SKM-1 (cell line): ENCODE results near the gene MYO18B.
"Not testable (repeated sequence)": the region's sequence is repeated elsewhere in the genome, so short reads cannot be mapped to it uniquely, and the experiment has no call there.

Experiments
- DNase-seq: peaks from one replicate; lab custom pipeline; 2025; ENCODE audit not compliant: unreplicated experiment; lab: John Stamatoyannopoulos, UW

Gene MYO18B, protein sequence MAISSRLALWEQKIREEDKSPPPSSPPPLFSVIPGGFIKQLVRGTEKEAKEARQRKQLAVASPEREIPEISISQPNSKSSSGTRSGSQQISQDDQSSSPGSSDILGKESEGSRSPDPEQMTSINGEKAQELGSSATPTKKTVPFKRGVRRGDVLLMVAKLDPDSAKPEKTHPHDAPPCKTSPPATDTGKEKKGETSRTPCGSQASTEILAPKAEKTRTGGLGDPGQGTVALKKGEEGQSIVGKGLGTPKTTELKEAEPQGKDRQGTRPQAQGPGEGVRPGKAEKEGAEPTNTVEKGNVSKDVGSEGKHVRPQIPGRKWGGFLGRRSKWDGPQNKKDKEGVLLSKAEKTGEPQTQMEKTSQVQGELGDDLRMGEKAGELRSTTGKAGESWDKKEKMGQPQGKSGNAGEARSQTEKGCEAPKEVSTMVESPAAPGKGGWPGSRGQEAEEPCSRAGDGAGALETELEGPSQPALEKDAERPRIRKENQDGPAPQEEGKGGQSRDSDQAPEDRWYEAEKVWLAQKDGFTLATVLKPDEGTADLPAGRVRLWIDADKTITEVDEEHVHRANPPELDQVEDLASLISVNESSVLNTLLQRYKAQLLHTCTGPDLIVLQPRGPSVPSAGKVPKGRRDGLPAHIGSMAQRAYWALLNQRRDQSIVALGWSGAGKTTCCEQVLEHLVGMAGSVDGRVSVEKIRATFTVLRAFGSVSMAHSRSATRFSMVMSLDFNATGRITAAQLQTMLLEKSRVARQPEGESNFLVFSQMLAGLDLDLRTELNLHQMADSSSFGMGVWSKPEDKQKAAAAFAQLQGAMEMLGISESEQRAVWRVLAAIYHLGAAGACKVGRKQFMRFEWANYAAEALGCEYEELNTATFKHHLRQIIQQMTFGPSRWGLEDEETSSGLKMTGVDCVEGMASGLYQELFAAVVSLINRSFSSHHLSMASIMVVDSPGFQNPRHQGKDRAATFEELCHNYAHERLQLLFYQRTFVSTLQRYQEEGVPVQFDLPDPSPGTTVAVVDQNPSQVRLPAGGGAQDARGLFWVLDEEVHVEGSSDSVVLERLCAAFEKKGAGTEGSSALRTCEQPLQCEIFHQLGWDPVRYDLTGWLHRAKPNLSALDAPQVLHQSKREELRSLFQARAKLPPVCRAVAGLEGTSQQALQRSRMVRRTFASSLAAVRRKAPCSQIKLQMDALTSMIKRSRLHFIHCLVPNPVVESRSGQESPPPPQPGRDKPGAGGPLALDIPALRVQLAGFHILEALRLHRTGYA (N-terminal part only)

DNA sequence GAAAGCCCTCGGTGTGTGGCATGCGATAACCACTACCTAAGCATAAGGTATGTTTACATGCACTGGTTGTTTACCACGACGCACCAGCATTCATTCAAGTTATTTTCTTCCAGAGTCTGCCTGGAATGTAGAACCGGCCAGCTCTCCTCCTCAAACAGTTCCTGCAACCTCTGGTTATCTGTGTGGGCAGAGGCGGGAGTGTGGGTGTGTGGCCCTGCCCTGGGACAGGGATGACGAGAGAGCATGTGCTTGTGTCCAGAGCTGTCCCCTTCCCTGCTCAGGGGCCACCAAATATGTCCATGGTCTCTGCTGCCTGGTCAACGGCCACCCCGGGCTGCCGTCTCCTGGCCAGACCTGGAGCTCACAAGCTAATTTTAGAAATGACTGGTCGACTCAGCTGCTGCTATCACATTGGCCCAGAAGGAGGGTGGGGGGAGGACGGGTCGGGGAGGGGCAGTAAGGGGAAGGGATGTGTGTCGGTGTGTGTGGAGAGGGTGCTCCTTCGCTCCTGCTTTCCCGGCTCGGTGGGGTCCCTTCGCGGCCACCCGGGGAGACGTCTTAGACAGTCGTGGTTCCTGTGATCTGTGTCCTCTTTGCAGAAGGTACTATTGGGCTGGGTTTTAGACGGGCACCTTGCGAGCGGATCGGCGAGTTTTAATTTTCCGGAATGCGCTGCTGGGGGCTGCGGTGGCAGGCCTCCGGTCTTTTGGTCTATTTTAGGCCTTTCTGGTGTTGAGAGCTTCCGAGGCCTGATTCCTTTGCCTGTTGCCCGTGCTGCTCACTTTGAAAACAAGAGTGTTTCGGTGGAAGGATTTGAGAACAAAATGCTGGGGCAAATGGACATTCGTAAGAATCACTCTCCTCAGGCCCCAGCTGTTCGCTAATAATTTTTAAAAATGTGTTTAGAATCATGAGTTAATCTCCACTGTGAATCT, at the start of gene MYO18B:
MYO18B (plus strand) TSS at position 497 of the 935 bp plus-strand sequence. CDS start 18,905 bp downstream, outside the sequence.
- no peak for DNase-seq

DNA sequence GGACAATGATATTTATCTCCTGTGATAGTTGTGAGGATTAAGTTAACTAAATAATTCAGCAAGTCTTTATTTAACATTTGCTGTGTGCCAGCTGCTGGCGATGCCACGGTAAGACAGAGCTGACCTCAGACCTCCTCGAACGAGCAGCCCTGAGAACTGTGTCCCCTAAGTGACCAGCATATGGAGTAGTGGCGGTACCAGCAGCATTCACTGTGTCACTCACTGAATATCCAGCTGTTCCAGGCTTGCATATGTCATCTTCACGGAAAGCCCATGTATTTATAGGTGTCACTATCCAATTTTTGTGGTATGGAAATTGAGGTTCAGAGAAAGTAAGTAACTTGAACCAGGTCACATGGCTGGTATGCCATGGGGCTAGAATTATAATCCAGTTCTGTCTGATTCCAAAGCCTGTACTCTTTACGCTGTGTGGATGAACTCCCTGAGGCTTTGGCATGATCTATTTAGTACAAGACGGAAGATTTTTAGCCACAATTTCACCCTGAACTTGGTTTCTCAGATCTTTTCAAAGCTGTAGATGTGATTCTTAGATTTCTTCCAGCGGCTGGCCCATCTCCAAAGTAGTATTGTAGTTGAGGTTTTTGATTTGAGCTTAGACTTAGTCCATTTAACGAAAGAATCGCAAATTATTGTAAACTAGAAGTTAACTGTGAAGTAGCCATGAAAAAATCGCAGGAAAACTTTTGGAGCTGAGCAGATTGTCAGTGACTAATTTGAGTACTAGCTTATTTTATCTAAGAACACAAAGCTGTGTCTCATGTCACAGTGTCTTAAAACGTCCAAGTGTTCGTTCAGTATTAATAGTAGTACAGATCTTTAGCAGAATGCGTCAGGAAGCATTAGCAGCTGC, 49.4 kb upstream of the MYO18B start:
- DNase-seq, result no peak

DNA sequence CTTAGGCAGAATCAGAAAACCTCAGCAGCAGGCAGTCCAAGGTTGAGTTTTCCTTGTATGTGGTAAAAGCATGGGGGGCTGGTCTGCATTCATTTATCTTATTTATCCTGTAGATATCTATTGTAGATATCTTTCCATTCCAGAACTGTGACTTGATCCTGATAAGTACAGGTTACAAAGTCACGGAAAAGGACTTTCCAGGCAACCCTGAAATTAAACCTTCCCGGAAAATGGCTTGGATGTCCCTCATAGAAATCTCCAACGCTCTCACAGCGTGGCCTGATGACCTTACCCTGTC, 48.8 kb upstream of the MYO18B start:
- DNase-seq, result no peak

DNA sequence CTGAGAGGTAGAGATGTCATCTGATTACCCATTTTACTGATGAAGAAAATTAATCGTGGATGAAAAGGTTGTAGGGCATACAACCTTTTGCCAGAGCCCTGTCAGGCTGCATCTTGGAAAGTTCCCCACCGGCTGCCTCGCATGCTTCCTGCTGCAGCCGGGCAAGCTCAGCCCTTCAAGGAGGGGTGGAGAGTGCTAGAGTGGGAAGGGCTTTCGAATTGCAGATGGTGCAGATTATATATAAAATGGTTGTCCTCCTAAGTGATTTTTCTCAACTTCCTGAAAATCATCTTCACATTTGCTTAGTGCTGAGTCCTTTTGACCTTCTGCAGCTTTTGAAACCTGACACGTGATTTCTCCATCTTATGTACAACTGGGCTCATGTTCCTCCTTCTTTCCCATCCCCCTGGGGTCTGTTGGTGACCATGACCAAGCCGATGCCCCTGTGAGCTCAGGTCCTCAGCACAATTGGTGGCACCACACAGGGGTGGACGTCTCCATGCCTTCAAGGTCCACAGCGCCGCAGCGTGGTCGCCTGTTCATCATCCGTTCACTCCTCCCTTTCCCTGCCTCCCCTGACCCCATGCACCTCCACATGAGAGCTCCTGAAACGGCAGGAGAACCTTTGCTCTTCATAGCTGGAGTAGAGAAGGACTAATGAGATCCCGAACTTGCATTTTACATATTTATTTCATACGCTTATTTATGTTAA, 47.6 kb upstream of the MYO18B start:
- DNase-seq, result no peak

DNA sequence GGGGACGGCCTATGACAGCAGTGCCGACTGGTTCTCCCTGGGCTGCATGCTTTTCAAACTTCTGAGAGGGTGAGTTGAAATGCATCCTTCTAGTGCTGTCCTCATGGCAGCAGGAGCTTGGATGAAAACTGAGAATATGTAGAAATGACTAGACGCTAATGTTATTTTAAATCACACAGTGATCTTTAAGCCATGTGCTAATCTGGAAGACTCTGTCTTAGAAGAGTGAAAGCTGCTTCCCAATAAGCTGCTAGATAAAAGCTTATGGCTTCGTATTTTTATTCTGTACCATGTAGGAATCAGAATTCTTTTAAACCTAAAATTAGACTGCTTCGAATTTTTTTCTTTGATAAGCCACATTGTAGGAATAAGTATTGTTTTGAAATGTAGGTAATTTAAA, 46.8 kb upstream of the MYO18B start:
- no peak for DNase-seq

DNA sequence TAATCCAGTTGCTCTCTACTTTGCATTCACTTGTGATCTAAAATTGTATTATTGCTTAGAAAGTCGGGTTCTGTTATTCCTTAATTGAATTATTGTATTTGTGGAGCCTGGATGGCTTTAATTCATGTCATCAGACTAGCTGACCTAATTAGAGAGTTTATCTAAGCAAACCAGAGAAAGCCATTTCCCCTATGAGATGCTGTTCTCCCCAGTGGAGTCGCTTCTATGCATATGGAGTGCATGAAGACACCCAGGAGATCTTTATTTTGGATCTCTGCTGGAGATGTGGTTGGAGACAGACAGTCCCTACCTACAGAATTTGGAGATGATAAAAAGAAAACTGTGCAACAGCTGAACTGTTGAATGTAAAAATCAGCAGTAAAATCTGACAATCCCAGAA, 45.2 kb upstream of the MYO18B start:
- no peak for DNase-seq

DNA sequence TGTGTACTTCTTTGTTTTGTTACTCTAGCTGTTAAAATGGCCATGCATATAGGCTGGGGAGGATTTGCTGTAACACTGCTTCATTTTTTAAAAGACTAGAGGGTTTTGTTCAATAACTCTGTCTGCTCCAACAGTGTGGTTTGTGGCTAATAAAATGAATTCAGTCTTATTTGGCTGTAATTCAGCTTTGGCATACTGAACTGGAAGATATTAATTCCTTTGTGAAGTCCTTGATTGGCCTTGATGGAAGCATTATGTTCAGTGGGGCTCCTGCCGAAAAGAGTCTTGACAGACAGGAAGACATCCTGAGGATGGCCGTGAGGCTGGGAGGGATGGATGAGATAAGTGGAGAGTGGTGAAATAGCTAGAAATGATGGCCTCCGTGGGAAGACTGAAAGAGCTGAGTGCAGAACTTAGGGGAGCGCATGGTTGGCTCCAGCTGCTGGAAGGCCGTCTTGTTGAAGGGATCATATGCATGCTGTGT, 44.8 kb upstream of the MYO18B start:
- no peak for DNase-seq

DNA sequence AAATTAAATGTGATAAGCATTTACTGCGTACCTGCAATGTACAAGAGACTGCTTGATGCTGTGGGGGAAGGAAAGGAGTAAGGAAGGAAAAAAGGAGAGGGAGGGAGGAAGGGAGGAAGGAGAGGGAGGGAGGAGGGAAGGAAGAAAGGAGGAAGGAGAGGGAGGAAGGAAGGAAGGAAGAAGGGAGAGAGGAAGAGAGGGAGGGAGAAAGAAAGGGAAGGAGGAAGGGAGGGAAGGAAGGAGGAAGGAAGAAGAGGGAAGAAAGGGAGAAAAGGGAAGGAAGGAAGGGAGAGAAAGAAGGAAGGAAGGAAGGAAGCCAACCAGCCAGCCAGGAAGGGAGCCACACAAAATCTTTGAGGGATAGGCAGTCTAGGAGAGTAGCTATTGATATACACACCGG, 44.0 kb upstream of the MYO18B start:
- DNase-seq, result no peak

DNA sequence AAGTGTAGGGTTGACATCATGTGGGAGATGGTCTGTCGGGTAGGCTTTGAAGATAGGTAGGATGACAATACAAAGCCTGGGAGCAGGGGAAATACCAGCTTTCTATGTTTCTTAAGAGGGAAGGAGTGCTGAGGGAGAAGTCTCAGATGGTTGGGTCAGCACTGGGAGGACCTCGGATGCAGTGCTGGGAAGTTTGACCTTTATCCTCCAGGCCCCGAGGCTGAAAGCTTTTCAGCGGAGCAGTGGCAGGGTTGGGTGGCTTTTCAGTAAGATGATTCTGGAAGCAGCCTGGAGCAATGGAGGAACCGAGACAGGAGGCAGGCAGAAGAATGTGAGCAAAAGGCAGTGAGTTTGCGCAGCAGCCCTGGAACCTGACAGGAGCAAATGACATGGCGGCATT, 43.5 kb upstream of the MYO18B start:
- DNase-seq, result no peak

DNA sequence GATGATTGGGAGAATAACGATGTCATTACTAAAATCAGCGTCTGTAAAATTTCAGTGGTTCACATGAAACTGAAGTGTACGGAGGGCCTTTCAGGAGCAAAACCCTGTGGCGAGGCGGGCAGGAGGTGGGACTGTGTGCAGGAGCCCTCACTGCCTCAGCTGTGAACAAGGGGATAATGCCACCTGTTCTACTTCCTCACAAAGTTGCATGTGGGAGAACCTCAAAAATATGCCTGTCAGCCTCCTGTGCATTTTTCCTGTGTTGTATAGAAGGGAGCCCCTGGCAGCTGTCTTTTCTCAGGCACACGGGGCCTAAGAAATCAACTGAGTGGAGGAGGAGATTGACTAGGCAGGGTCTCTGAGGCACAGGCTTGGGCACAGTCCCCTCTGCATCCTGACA, 43.0 kb upstream of the MYO18B start:
- no peak for DNase-seq

DNA sequence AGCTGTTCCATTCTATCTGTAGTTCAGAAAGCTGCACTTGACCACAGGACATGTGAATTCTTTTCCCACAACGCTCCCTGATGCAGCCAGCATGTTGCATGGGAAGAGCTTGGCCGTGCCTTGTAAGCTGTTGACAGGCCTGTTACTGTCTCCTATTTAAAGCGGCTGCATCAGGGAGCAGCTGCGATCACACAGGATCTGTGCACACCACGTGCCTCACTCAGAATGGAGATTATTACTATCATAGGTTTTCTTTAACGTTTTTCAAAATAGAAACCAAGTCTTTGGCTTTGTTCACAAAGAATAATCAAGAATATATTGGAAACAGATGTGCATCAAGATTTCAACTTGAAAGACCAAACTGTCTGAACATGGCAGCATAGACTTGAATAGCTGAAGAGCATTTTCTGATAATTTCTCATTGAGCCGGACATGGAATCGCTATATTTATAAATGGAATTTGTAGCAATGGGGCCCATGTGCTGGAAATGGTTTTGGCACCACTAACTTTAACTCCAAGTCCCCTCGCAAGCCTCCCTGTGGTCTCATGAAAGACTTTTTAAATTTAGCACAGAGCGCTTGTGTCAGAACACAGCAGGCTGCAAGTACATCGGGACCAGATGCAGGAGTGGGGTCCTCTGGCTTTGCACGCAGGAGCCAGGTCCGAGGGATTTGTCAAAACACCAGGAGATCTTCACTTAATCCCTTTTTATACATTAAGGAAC, 40.8 kb upstream of the MYO18B start:
- no peak for DNase-seq

DNA sequence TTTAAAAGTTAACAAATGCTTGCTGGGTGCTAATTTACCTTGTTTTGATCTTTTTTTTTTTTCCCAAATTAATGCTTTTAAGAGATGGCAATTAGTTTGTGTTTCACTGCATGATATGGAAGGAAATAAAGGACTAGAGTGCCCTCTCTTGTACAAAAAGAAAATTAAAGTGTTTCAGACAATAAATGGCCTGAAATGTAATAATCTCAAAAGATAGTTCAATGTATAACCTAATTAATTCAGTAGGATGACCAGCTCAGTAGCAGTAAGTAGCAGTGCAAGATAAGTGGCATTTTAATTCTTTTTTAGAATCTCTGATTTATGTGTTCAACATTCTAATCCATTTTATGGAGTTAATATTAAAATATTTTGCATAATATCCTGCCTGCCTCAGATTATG, 39.9 kb upstream of the MYO18B start:
- no peak for DNase-seq

DNA sequence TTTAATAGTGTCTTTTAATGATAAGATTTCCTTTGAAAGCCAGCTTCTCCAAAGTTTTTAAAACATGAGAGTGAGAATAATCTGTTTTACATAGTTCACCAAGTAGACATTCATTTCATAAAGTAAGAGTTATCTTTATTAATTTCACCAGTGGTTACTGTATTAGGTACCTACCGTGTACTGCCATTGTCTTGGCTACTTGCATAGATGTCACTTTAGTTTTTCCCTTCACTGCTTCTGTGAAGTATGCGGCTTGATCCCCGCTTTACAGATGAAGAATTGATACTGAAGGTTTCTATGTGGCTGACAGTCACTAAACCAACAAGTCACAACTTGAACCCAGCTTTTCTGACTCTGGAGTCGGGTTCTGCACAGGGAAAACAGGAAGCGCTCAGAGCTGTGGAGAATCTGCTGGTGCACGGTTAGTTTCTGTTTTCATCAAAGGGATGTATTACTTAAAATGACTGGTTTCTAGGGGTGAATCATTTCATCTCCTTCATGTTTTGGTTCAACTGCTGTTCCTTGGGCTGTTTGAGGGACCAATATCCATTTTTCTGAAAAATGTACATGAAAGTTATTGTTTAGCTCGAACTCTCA, 39.3 kb upstream of the MYO18B start:
- no peak for DNase-seq

DNA sequence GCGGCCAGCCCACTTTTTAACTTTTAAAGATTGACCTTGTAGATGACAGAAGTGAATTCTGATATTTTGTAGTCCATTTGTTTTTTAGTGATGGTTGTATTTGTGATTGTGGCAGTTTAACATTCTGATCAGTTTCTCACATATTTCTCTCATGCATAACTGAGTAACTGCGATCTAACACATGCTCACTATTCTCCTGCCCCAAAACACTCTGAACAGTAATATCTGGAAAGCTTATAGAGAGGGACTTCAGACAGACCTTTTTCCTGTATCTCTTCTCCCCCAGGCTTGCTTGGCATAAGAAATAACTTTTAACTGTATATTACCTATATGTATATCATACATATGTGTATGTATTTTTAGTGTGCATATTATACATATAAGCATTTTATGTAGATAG, 37.3 kb upstream of the MYO18B start:
- no peak for DNase-seq

DNA sequence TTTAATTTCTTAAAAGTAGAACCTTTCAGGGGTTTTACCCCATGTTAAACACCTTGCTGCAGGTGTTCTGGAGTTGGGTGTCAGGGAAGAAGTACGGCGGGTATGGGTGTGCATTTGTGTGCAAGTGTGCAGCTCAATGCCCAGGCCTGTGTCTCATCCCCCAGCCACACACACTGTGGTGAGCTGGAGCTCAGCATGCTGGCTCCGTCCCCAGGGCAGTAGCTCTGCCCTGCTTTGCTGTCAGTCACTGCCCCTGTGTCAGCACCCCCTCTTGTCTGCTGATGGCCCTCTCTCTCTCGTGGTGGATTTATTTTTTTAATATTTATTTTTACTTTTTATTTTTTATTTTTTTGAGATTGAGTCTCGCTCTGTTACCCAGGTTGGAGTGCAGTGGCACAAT, 35.8 kb upstream of the MYO18B start:
- no peak for DNase-seq

DNA sequence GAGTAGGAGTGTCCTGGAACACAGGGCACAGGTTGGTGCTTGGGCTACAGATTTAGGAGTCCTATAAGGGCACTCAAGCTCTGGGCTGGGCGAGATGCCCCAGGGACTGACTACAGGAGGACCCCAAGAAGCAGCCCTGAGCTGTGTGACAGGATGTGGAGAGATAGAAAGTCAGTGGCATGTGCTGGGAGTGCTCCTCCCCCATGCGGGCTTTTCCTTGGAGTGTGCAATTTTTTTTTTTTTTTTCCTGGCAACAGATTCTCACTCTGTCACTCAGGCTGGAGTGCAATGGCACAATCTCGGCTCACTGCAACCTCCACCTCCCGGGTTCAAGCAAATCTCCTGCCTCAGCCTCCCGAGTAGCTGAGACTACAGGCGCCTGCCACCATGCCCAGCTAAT, 33.6 kb upstream of the MYO18B start:
- DNase-seq, result not testable (repeated sequence)

DNA sequence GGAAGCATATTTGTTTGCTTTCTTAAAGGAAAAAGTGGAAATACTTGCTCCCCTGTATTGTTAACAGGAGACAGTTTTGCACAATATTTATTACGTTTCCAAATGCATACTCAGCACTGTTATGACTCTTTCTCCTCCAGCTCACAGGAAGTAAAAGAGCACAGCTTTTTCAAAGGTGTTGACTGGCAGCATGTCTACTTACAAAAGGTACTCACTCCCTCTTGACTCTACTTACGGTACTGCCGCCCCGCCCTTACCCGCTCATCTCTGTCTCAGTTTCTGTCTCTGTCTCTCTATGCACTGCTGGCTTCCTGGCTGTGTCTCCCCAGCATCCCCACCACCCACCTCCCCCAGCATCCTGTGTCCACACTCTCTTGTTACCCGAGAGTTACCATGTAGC, 32.2 kb upstream of the MYO18B start:
- no peak for DNase-seq

DNA sequence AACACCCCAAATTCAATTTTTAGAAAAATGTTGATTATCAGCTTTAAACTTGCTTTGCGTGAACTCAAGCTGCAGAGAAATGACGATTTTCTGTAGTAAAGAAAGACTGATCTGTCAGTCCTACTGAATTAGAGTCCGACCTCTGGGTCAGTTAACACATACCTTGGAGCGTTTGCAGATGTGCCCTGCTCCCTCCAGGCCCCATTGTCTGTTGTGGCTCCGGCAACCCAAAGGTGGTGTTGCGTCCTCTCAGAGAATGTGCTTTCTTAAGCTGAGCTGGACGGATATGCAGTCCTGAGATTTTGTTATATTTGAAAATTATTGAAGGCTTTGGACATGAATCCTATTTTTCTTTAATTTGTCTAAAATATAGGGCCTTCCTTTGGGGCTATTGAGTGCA, 31.5 kb upstream of the MYO18B start:
- no peak for DNase-seq
